Hepatocyte (in vitro differentiated cells): ENCODE data around the gene C7orf25. TPM values are rescaled to one million over a fixed set of nuclear protein-coding genes. Genes with fewer than 3 reads are reported as not detected.

Source experiments
- DNase-seq: peaks from one replicate; pipeline ENCODE4 v3.0.0-alpha.2; 2016; ENCODE audit warnings: low spot score
- H2AFZ ChIP-seq: fragments of 200-600 bp; sonication (generic); 2 replicates; pipeline ENCODE4 v1.6.0; 2016; ENCODE audit warnings: antibody characterized with exemption, mild to moderate bottlenecking
- H3K27ac ChIP-seq: fragments of 200-600 bp; sonication (generic); 2 replicates; pipeline ENCODE4 v1.5.1; 2016; ENCODE audit warnings: mild to moderate bottlenecking
- H3K27me3 ChIP-seq: fragments of 200-600 bp; sonication (generic); 2 replicates; pipeline ENCODE4 v1.6.1; 2016
- H3K36me3 ChIP-seq: fragments of 200-600 bp; sonication (generic); replicated peaks from 2 replicates; pipeline ENCODE4 v1.5.1; 2016; ENCODE audit warnings: low read depth; ENCODE audit not compliant: insufficient read depth
- H3K4me1 ChIP-seq: fragments of 200-600 bp; sonication (generic); 2 replicates; pipeline ENCODE4 v1.5.1; 2016; ENCODE audit warnings: mild to moderate bottlenecking, moderate library complexity; ENCODE audit not compliant: insufficient read depth
- H3K4me2 ChIP-seq: fragments of 200-600 bp; sonication (generic); 2 replicates; pipeline ENCODE4 v1.6.0; 2016
- H3K4me3 ChIP-seq: fragments of 200-600 bp; sonication (generic); 2 replicates; pipeline ENCODE4 v1.5.1; 2016; ENCODE audit warnings: mild to moderate bottlenecking
- H3K79me2 ChIP-seq: fragments of 200-600 bp; sonication (generic); 2 replicates; pipeline ENCODE4 v1.6.0; 2017; ENCODE audit warnings: mild to moderate bottlenecking
- H3K9me2 ChIP-seq: fragments of 200-600 bp; sonication (generic); replicated peaks from 2 replicates; pipeline ENCODE4 v1.6.0; 2017; ENCODE audit warnings: mild to moderate bottlenecking; ENCODE audit not compliant: insufficient read depth
- H3K9me3 ChIP-seq: fragments of 200-600 bp; sonication (generic); 2 replicates; pipeline ENCODE4 v1.5.1; 2016; ENCODE audit warnings: low read depth, mild to moderate bottlenecking
- H4K20me1 ChIP-seq: fragments of 200-600 bp; sonication (generic); 2 replicates; pipeline ENCODE4 v1.6.0; 2016; ENCODE audit warnings: mild to moderate bottlenecking; ENCODE audit not compliant: insufficient read depth, poor library complexity, severe bottlenecking
- EZH2 ChIP-seq: fragments of 200-600 bp; sonication (generic); IDR thresholded peaks from 2 replicates; pipeline ENCODE4 v1.6.1; 2016; ENCODE audit warnings: antibody characterized with exemption, mild to moderate bottlenecking, borderline replicate concordance
- EZH2phosphoT487 ChIP-seq: fragments of 200-600 bp; sonication (generic); IDR thresholded peaks from one replicate; pipeline ENCODE4 v1.6.1; 2018; ENCODE audit warnings: antibody characterized with exemption, mild to moderate bottlenecking, low read depth, moderate library complexity; ENCODE audit not compliant: unreplicated experiment, severe bottlenecking
- whole genome bisulfite sequencing: methylation state at CpG from one replicate; pipeline ENCODE4 v1.1.6; 2016; ENCODE audit warnings: low lambda C conversion rate; ENCODE audit errors: missing lambda C conversion rate; 5-methylcytosine and 5-hydroxymethylcytosine counted together
- polyA plus RNA-seq: library from polyadenylated mRNA; unstranded; fragments of >200 nt; fragmentation: Nextera tagmentation; extraction: Ambion mirVana; gene quantifications from 2 replicates; pipeline ENCODE4 v1.2.1, GENCODE V29; 2016
- total RNA-seq: library from RNA; depleted of rRNA; stranded (reverse); fragments of >200 nt; gene quantifications from 2 replicates; pipeline ENCODE4 v1.2.3, GENCODE V29; 2014
- TF ChIP-seq, protein P1 (sequence below): fragments of 200-600 bp; sonication (generic); IDR thresholded peaks from 2 replicates; pipeline ENCODE4 v1.5.1; 2016; ENCODE audit warnings: antibody characterized with exemption, mild to moderate bottlenecking; ENCODE audit not compliant: poor library complexity

C7orf25 gene
- total and polyA plus RNA-seq, 2 experiments from 2014 or later = 2.4 to 5.9 TPM

DNA sequence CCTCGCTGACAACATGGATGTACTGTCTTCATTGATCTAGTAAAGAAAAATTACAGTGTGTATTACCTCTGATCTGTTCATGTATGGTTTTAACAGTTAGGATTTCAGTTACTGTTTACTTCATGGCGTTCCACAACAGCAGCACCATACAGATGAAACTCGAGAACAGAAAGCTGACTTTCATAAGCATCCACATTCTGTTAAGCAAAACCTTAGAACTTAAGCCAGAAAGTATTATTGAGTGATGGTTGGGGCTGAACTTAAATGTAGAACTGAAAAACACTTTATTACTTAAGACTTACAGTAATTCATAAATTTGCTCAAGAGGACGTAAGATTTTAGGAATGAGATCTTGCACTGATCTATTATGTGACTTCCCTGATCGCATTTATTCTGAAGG lies 24.0 kb upstream of the C7orf25 start:
- peaks cover 41% of the 10 kb centered on the region for H3K79me2 ChIP-seq

DNA sequence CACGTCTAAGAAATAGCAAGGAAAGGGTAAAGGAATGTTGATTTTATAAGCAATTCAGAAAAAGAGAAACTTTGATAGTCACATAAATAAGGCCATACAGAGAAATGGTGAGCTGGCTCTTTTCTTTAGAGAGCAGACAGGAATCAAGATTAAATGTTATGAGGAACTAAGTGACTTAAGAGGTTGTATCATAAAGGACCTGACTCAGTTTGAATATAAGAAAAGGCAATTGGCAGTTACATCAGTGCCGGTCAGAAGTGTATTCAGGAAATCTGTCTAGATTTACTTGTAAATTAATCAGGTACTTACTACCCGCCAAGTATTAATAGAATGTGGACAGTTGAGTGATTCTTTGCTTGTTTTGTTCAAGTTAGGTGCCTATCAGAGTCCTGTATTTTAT lies 22.4 kb upstream of the C7orf25 start:
- Histone ChIP-seq H3K9me2 (no peaks in the 10 kb centered on the region), H3K36me3 (no peaks in the 10 kb centered on the region), H3K27ac (no peak overlapping the region), H3K27me3 (no peaks in the 10 kb centered on the region), H3K9me3 (no peaks in the 10 kb centered on the region), H3K79me2 (peaks cover 57% of the 10 kb centered on the region), H3K4me2 (peak overlapping the region; percentile 42), H4K20me1 (peaks cover 18% of the 10 kb centered on the region), H3K4me3 (no peak overlapping the region), H3K4me1 (peaks cover 16% of the 10 kb centered on the region), H2AFZ (no peak overlapping the region)
- WGBS = 96% methylated on average over 3 of the region's 3 CpGs
- TF ChIP-seq, protein P1, sequence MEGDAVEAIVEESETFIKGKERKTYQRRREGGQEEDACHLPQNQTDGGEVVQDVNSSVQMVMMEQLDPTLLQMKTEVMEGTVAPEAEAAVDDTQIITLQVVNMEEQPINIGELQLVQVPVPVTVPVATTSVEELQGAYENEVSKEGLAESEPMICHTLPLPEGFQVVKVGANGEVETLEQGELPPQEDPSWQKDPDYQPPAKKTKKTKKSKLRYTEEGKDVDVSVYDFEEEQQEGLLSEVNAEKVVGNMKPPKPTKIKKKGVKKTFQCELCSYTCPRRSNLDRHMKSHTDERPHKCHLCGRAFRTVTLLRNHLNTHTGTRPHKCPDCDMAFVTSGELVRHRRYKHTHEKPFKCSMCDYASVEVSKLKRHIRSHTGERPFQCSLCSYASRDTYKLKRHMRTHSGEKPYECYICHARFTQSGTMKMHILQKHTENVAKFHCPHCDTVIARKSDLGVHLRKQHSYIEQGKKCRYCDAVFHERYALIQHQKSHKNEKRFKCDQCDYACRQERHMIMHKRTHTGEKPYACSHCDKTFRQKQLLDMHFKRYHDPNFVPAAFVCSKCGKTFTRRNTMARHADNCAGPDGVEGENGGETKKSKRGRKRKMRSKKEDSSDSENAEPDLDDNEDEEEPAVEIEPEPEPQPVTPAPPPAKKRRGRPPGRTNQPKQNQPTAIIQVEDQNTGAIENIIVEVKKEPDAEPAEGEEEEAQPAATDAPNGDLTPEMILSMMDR = no peak
- TF ChIP-seq EZH2phosphoT487 = no peak
- no peak for TF ChIP-seq EZH2
- DNase-seq = no peak

More for the DNA sequence above, 24.0 kb upstream of the C7orf25 start:
- H3K4me1 ChIP-seq = peaks cover 7% of the 10 kb centered on the region
- peaks cover 3% of the 10 kb centered on the region for H4K20me1 ChIP-seq
- H3K4me2 ChIP-seq = no peak overlapping the region
- no peaks in the 10 kb centered on the region for H3K27me3 ChIP-seq
- H3K27ac ChIP-seq = no peak overlapping the region
- TF ChIP-seq EZH2 (no peak), EZH2phosphoT487 (no peak)
- TF ChIP-seq, protein P1 = no peak
- no peak for DNase-seq
- H3K9me2 ChIP-seq = no peaks in the 10 kb centered on the region
- 94% methylated on average over 5 of the region's 5 CpGs for WGBS
- no peak overlapping the region for H2AFZ ChIP-seq
- H3K9me3 ChIP-seq = no peaks in the 10 kb centered on the region
- H3K4me3 ChIP-seq = no peak overlapping the region
- H3K36me3 ChIP-seq = no peaks in the 10 kb centered on the region

DNA sequence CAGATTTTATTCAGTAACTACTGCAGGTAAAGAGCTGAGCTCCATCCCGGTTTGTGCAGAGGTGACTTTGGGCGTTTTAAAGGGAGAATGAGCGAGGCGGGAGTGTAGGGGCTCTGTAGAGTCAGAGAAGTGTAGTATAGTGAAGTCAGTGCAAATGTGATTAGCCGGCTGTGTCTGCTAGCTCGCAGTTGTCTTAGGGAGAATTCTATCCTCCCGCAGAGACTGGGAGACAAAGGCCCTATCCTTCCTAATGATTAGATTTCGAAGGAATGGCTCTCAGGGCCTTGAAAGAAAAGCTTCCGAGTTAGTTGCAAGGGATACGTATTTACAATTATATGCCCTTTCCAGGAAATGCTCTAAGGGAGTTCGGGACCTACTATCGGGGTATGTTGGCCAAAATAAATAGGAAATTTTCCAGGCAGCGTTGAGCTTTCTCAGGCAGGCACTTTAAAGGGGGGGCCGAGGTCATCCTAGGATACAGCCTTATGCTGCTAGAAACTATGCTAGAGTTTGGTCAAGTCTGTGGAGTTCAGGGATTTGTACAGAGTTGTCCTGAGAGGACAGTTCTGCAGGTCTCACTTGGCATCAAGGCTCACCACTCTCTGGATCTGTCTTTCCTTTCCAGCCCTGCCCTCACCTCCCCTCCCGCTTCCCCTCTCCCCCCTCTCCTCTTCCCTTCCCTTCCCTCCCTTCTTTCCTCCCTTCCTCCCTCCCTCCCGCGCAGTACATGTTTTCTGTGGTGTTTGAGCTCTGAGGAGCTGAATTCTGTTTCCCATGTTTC lies 21.1 kb upstream of the C7orf25 start:
- Histone ChIP-seq H3K9me3 (no peaks in the 10 kb centered on the region), H2AFZ (peak overlapping the region; percentile 50), H4K20me1 (peaks cover 31% of the 10 kb centered on the region), H3K27me3 (no peaks in the 10 kb centered on the region), H3K79me2 (peaks cover 70% of the 10 kb centered on the region), H3K4me3 (peak overlapping the region; percentile 78), H3K36me3 (no peaks in the 10 kb centered on the region), H3K4me2 (peak overlapping the region; percentile 95), H3K27ac (peak overlapping the region; percentile 75), H3K9me2 (no peaks in the 10 kb centered on the region), H3K4me1 (peaks cover 16% of the 10 kb centered on the region)
- no peak for TF ChIP-seq EZH2phosphoT487
- TF ChIP-seq, protein P1 = no peak
- no peak for TF ChIP-seq EZH2
- WGBS = 2% methylated on average over 16 of the region's 17 CpGs
- peak; percentile 40 for DNase-seq
